Right forelimb (tissue), 1 donor: ENCODE results near the gene USP26.
"Not testable (repeated sequence)": the region's sequence is repeated elsewhere in the genome, so short reads cannot be mapped to it uniquely, and the experiment has no call there.

Experiments used
- DNase-seq: peaks from one replicate; pipeline ENCODE4 v3.0.0-alpha.2; 2018

USP26 gene

GRCh38 chrX:133097031-133097430, at the start of gene USP26:
Gene USP26, minus strand, starts transcription at chrX:133097109. Its CDS starts 68,889 bp downstream, at chrX:133028220.
- DNase-seq: no peak

GRCh38 chrX:133134282-133134681, 37.4 kb upstream of the USP26 start:
- no peak for DNase-seq

GRCh38 chrX:133120406-133120805, 23.5 kb upstream of the USP26 start:
- no peak for DNase-seq

GRCh38 chrX:133094098-133094731, 2.7 kb downstream of the USP26 start:
- no peak for DNase-seq

GRCh38 chrX:133090236-133090809, 6.6 kb downstream of the USP26 start:
- no peak for DNase-seq

GRCh38 chrX:133089411-133089810, 7.5 kb downstream of the USP26 start:
- DNase-seq: no peak

GRCh38 chrX:133085785-133086184, 11.1 kb downstream of the USP26 start:
- no peak for DNase-seq

GRCh38 chrX:133085056-133085455, 11.9 kb downstream of the USP26 start:
- not testable (repeated sequence) for DNase-seq

- DNase-seq: no peak
These were observed 13.0 kb downstream of the USP26 start for GRCh38 chrX:133083899-133084298.

GRCh38 chrX:133081990-133082389, 14.9 kb downstream of the USP26 start:
- DNase-seq: no peak

GRCh38 chrX:133077856-133078255, 19.1 kb downstream of the USP26 start:
- not testable (repeated sequence) for DNase-seq

- no peak for DNase-seq
These were observed 24.3 kb downstream of the USP26 start for GRCh38 chrX:133072566-133072965.

GRCh38 chrX:133068461-133068860, 28.4 kb downstream of the USP26 start:
- DNase-seq: no peak

GRCh38 chrX:133056341-133056740, 40.6 kb downstream of the USP26 start:
- DNase-seq: no peak

- no peak for DNase-seq
These were observed 42.0 kb downstream of the USP26 start for GRCh38 chrX:133054761-133055405.

- DNase-seq: no peak
These were observed 42.9 kb downstream of the USP26 start for GRCh38 chrX:133053861-133054598.

GRCh38 chrX:133048751-133049150, 48.2 kb downstream of the USP26 start:
- no peak for DNase-seq

GRCh38 chrX:133046601-133047000, 50.3 kb downstream of the USP26 start:
- DNase-seq: no peak

GRCh38 chrX:133045986-133046385, 50.9 kb downstream of the USP26 start:
- no peak for DNase-seq

GRCh38 chrX:133044145-133044786, 52.6 kb downstream of the USP26 start:
- DNase-seq: not testable (repeated sequence)

GRCh38 chrX:133042260-133042659, 54.6 kb downstream of the USP26 start:
- no peak for DNase-seq

- DNase-seq: no peak
These were observed 63.9 kb downstream of the USP26 start for GRCh38 chrX:133033010-133033409.

- no peak for DNase-seq
These were observed 78.7 kb downstream of the USP26 start for GRCh38 chrX:133018229-133018628.
